HEK293T (cell line): ENCODE measurements around the gene OPRM1.
A peak's percentile ranks its signal among the peaks of the same experiment; 100 is the strongest.
"Not testable (repeated sequence)": the region's sequence is repeated elsewhere in the genome, so short reads cannot be mapped to it uniquely, and the experiment has no call there.

Experiments
- CTCF ChIA-PET: fragments of 350-600 bp; formaldehyde crosslinking; extraction: SDS; loops from one replicate; lab custom pipeline; 2021; ENCODE audit warnings: antibody characterized with exemption, inconsistent platforms; lab: Yijun Ruan, JAX
- POLR2A ChIA-PET: fragments of 350-600 bp; formaldehyde crosslinking; extraction: SDS; loops from one replicate; lab custom pipeline; 2020; ENCODE audit warnings: antibody characterized with exemption, inconsistent platforms; lab: Yijun Ruan, JAX
- DNase-seq: peaks from one replicate; pipeline ENCODE4 v3.0.0; 2012; ENCODE audit warnings: mixed read lengths; ENCODE audit errors: extremely low spot score
- ARNT ChIP-seq: fragments of 450-650 bp; IDR thresholded peaks from 2 replicates; pipeline ENCODE4 v1.6.1; 2017; ENCODE audit warnings: mild to moderate bottlenecking
- BHLHE40 ChIP-seq: fragments of 450-650 bp; IDR thresholded peaks from 2 replicates; pipeline ENCODE4 v1.6.1; 2016; ENCODE audit warnings: mild to moderate bottlenecking, moderate library complexity, borderline replicate concordance
- CTBP1 ChIP-seq: fragments of 450-650 bp; IDR thresholded peaks from 2 replicates; pipeline ENCODE4 v1.6.1; 2016; ENCODE audit warnings: borderline replicate concordance
- ELF4 ChIP-seq: fragments of 450-650 bp; IDR thresholded peaks from 2 replicates; pipeline ENCODE4 v1.6.1; 2017; ENCODE audit warnings: antibody characterized with exemption
- FOXA1 ChIP-seq: fragments of 450-650 bp; IDR thresholded peaks from 2 replicates; pipeline ENCODE4 v1.6.1; 2016; ENCODE audit warnings: mild to moderate bottlenecking
- FOXM1 ChIP-seq: fragments of 450-650 bp; IDR thresholded peaks from 2 replicates; pipeline ENCODE4 v1.6.1; 2017; ENCODE audit warnings: mild to moderate bottlenecking, borderline replicate concordance
- HDGF ChIP-seq: fragments of 450-650 bp; IDR thresholded peaks from 2 replicates; pipeline ENCODE4 v1.6.1; 2017; ENCODE audit warnings: antibody characterized with exemption, borderline replicate concordance
- L3MBTL2 ChIP-seq: fragments of 450-650 bp; conservative IDR thresholded peaks from 2 replicates; pipeline ENCODE4 v1.6.1; 2016; ENCODE audit warnings: mild to moderate bottlenecking
- LEF1 ChIP-seq: fragments of 450-650 bp; IDR thresholded peaks from 2 replicates; pipeline ENCODE4 v1.6.1; 2017; ENCODE audit warnings: mild to moderate bottlenecking, borderline replicate concordance
- NFRKB ChIP-seq: fragments of 450-650 bp; IDR thresholded peaks from 2 replicates; pipeline ENCODE4 v1.6.1; 2016; ENCODE audit warnings: mild to moderate bottlenecking, moderate library complexity
- SP1 ChIP-seq: fragments of 450-650 bp; IDR thresholded peaks from 2 replicates; pipeline ENCODE4 v1.6.1; 2017
- SUZ12 ChIP-seq: fragments of 450-650 bp; IDR thresholded peaks from 2 replicates; pipeline ENCODE4 v1.6.1; 2016; ENCODE audit warnings: mild to moderate bottlenecking
- TARDBP ChIP-seq: fragments of 450-650 bp; IDR thresholded peaks from 2 replicates; pipeline ENCODE4 v1.6.1; 2016
- ZNF384 ChIP-seq: fragments of 450-650 bp; IDR thresholded peaks from 2 replicates; pipeline ENCODE4 v1.6.1; 2016
- TF ChIP-seq, protein P1 (sequence below): fragments of 450-650 bp; IDR thresholded peaks from 2 replicates; pipeline ENCODE4 v1.6.1; 2016

Gene OPRM1

DNA sequence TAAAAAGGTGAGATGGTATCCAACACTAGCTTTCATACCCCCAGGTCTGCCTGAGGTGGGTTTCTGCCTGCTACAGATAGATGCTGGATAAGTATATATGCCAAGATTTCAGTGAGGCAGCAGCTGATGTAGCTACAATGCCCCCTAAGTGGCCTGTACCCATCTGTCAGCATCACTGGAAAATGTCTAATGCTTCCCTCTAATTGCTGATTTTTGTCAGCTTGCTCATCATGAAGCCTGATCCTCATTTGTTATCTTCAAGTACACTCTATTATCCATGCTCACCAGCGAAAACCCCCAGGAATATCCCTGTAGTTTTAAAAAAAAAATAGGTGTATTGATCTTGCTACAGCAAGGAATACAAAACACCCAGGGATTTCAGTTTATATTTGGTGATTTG lies 32.2 kb downstream of the OPRM1 start:
- POLR2A ChIA-PET, result no interaction called here
- TF ChIP-seq L3MBTL2 (no peak), CTBP1 (no peak), TARDBP (no peak), ZNF384 (no peak), SP1 (no peak), NFRKB (no peak), LEF1 (no peak), FOXA1 (no peak), BHLHE40 (no peak), FOXM1 (no peak), ELF4 (no peak), HDGF (no peak), ARNT (no peak), SUZ12 (no peak)
- TF ChIP-seq, protein P1, sequence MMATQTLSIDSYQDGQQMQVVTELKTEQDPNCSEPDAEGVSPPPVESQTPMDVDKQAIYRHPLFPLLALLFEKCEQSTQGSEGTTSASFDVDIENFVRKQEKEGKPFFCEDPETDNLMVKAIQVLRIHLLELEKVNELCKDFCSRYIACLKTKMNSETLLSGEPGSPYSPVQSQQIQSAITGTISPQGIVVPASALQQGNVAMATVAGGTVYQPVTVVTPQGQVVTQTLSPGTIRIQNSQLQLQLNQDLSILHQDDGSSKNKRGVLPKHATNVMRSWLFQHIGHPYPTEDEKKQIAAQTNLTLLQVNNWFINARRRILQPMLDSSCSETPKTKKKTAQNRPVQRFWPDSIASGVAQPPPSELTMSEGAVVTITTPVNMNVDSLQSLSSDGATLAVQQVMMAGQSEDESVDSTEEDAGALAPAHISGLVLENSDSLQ, result no peak
- CTCF ChIA-PET, result no interaction called here
- DNase-seq, result no peak

DNA sequence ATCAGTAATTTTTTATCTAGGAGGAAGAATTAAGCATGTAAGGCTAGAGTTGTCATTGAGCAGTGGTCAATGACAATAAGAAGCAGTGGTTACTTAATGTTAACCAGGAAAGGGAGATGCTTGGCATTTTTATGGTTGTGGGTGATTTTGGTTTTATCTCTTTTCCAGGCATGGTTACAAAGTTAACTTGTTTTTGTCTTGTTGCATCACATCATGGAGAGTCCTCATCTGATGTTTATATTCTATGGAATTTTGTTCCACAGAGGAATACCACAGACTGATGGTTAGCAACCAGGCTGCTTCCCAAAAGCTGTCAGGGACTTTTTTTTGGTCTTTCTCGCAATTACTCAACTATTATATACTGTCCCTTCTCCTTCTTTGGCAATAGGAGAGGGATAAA lies 32.7 kb downstream of the OPRM1 start:
- ChIA-PET POLR2A (no interaction called here), CTCF (no interaction called here)
- TF ChIP-seq SP1, result no peak
- no peak for TF ChIP-seq FOXA1
- no peak for TF ChIP-seq FOXM1
- DNase-seq, result no peak

DNA sequence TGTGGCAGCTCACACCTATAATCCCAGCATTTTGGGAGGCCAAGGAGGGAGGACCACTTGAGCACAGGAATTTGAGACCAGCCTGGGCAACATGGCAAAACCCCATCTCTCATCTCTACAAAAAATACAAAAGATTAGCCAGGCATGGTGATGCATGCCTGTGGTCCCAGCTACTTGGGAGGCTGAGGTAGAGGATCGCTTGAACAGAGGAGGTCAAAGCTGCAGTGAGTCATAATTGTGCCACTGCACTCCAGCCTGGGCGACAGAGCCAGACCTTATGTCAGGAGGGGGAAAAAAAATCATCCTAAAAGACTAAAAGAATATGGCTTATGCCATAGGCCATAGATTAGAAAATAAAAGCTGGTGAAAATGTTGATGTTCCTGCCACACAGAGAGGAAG lies 39.6 kb downstream of the OPRM1 start:
- CTCF ChIA-PET, DNase-seq, POLR2A ChIA-PET: not testable (repeated sequence)

DNA sequence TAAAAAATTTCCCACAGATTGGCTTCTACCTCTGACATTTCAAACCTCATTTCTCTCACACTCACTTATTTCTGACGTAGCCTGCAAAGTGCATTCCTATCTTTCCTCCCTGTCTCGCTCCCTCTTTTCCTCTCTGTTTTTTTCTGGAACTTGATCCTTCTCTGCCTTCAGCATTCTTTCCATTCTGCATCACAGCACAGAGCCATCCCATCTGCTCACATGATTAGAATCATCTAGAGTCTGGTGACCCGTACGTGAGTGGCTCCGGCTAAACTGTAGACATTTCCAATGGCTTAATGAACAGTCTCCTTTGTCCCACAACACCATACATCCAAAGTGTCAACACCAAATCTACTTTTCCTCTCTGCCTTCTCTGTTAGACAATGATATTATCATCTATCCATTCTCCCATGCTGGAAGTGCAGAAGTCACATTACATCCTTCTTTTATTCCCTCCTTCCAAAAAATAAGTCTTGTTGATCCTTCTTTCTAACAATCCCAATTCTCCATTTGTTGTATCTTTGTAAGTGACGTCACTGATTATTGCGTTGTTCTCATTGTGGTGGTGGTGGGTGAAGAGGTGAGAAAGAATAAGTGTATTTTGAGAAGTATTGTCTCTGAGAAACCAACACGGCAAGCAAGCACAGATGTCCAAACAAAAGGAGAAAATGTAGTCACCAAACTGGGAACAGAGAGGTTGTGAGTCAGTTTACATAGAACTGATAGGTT lies 41.6 kb downstream of the OPRM1 start:
- CTCF ChIA-PET, result no interaction called here
- DNase-seq, result no peak
- POLR2A ChIA-PET, result no interaction called here
- no peak for TF ChIP-seq HDGF

DNA sequence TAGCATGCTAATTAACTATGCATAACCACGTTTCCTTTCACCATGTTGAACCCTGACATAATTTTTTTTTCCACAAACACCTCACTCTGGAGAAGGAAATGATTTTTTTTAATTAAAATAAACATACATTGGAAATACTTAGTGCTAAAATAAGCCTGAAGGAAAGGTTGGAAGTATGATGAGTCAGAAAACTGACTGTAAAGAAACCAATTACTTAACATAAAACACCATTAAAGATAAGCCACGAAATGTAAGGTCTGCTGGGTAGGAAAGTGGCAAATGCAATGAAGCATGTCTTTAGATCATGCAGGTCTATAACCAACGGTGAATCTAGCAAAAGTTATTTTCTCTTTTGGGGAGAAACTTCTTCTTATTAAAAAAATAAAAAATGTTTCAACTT lies 47.5 kb downstream of the OPRM1 start:
- TF ChIP-seq CTBP1 (no peak), FOXA1 (no peak), ARNT (no peak), BHLHE40 (no peak), L3MBTL2 (no peak), HDGF (no peak), NFRKB (no peak)
- TF ChIP-seq, protein P1, result no peak
- no peak for DNase-seq
- ChIA-PET POLR2A (no interaction called here), CTCF (no interaction called here)

DNA sequence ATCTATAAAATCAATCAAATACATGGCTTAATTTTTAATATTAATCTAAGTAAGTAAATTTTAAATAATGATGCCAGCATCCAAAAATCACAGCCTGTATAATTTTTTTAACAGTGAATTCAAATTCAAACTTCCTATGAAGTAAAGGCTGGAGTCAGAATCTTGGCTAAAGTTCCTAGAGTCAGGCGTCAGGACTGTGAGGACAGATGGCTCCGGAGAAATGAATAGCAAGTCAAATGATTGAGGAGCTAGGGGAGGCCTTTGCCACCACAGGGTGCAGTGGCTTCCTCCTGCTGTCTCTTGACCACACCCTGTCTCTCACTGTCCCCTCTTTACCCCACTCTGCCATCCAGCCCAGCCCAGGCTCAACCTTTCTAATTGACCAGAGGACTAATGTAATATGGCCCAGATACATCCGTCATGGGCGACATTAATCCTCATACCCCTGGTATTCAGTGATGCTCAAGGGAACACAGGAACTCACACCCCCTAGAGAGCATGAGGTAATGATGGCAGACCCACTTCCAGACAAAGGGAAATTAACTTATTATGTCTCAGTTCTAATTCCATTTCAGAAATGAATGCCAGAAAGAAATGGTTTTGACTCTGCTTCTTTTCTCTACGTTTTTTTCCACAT lies 53.4 kb downstream of the OPRM1 start:
- CTCF ChIA-PET, result interaction anchor here (0.5 kb wide), 1 partner anchor 95 kb away, joined by 3 read pairs; no protein-coding TSS in a partner anchor
- TF ChIP-seq L3MBTL2 (no peak), ZNF384 (no peak)
- POLR2A ChIA-PET, result no interaction called here
- DNase-seq, result no peak

DNA sequence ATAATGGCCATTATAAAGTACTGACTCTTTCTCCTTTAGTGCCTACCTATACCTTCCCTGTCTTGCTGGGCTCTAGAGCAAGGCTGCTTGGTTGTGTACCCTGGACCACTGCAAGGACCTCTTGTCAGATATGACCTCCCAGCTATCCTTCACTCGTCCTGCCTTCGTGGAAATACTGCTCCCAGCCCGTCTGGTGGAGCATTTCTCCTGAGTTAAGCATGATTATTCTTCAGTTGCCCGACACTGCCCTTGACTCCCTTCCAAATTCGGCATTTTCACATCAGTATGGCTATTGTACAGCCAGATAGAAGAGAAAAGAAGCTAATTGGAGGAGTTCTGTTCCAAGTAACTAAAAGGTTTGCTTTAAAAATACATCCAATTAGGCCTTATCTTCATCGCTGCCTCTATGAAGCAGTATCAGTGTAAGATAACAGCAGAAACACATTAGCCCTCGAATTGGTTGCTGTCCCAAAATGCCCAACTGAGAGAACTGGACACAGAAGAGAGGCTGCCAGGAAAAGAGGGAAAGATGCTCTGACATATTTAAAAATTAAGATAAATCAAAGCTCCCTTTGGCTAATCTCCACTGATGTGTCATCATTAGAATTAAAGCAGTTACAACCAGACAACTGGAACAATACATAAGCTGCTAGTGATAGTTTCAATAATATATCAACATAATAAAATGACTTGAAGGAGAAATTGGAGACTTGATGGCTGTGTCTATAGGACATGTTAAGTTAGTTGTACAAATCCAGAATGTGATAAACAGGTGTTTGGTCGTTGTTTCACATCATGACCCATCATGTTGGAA lies 54.4 kb downstream of the OPRM1 start:
- DNase-seq, result no peak
- CTCF ChIA-PET, result no interaction called here
- no peak for TF ChIP-seq FOXM1
- POLR2A ChIA-PET, result no interaction called here

DNA sequence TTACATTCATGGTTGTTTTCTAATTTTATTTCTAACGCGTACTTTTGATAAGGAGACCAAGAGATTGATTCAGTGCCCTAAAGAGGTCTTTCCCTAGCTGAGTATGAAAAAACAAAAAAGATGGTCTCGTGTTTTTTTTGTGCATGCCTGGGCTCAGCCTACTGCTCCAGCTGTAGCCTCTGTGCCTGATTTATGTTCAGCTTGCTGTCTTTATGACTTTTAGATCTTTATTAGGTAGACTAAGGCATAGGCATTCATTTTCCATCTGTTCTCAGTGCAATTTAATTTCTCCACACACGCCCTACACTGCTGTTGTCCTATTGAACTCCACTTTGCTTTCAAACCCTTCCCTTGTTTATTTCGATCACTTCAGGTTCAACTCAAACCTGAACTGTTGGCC lies 56.5 kb downstream of the OPRM1 start:
- TF ChIP-seq, protein P1, result peak; percentile 23; the same call in 1 of the 2 replicates
- TF ChIP-seq ARNT, result no peak
- DNase-seq, result no peak
- ChIA-PET CTCF (interaction anchor here (0.7 kb wide), 1 partner anchor 147 kb away, joined by 3 read pairs; no protein-coding TSS in a partner anchor), POLR2A (no interaction called here)
